HG03439 (cell line): ENCODE measurements around the gene PPA1.
"Not testable (repeated sequence)": the region's sequence is repeated elsewhere in the genome, so short reads cannot be mapped to it uniquely, and the experiment has no call there.

Source experiments
- ATAC-seq: cut with Tn5 transposase; IDR thresholded peaks from one replicate; pipeline ENCODE4 v1.9.1; 2021; ENCODE audit warnings: mild to moderate bottlenecking, moderate library complexity; ENCODE audit not compliant: unreplicated experiment

Gene PPA1

DNA sequence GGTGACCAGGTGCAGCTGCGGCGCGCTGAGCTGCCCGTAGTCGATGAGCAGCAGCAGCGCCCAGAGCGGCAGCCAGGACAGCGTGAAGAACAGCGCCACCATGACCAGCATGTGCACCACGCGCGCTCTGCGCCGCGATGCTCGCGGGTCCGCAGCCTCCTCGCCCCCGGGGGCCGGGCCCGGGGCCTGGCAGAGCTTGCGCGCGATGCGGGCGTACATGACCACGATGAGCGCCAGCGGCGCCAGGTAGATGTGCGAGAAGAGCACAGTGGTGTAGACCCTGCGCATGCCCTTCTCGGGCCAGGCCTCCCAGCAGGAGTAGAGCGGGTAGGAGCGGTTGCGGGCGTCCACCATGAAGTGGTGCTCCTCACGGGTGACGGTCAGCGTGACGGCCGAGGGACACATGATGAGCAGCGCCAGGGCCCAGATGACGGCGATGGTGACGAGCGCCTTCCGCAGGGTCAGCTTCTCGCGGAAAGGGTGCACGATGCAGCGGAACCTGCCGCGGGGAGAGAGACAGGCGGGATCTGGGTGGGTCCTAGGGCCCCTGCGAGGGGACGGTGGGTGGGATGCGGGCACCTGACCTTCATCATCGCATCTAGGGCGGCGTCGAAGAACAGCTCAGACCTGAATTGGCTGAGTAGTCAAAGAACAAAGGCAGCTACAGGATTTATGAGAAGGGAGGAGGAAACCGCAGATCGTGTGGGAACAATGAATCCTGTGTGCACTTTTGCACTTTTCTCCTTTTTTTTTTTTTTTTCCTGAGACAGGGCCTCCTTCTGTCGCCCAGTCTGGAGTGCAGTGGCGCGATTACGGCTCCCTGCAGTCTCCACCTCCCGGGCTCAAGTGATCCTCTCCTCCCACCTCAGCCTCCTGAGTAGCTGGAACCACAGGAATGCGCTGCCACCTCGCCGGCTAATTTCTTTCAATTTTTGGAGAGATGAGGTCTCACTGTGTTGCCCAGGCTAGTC is 22.4 kb upstream of the PPA1 start:
- no peak for ATAC-seq

DNA sequence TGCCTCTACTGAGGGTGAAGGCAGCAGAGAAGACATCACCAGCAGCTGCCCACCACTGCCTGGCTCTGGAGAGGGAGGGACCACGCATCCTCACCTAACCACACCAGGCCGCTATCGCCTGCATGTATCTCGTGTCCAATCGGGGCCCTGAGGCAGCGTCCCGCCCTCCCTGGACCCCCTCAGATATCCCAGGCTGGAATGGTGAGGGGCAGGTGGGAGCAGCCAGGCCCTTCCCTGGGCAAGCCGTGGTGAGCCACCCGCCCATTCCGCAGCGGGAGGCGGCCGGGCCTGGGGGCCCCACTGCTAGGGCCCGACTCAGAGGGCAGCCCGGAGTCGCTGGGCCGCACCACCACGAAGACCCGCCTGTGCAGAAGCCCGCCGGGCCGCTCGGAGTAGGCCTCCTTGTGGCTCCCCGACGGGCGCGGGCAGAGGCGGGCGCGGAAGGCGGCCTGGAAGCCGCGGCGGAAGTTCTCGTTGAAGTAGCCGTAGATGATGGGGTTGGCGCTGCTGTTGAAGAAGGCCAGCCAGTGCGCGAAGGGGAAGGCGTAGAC is 21.6 kb upstream of the PPA1 start:
- no peak for ATAC-seq

DNA sequence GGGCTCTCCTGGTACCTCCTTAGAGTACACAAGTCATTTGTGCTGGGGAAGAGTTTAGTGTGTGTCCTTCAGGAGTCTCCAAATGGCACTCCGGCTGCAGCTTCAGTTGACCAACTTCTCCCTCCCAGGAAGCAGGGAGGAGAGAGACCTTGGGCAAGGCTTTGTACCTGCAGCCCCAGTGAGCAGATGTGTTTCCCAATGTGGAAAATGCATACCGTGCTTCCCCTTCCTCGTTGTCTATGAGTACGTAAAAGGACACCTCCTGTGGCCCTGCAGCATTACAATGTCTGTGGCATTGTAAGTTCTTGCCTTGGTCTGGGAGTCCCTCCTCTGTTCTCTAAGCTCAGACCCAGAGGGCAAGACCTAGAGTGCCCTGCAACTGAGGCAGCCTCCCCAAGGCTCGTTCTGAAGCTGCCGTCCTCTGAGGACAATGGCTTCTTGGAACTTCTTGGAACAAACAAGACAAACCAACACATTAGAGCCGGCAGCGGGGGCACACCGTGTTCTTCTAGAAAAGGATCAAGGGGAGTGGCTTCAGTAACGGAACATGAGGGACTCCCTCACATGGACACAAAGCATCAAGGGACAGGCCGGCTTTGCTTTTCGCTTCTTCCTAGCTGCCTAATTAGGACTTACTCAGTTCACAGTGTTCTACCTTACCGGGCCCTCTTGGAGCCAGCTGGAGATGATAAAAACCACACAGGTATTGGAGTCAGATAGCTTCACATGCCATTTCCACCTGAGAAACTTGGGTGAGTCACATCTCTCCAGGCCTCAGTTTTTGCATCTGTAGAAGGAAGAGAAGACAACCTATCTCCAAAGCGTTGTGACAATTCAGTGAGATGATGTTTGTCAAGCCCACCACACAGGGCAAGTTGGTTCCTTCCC is 20.9 kb upstream of the PPA1 start:
- no peak for ATAC-seq

DNA sequence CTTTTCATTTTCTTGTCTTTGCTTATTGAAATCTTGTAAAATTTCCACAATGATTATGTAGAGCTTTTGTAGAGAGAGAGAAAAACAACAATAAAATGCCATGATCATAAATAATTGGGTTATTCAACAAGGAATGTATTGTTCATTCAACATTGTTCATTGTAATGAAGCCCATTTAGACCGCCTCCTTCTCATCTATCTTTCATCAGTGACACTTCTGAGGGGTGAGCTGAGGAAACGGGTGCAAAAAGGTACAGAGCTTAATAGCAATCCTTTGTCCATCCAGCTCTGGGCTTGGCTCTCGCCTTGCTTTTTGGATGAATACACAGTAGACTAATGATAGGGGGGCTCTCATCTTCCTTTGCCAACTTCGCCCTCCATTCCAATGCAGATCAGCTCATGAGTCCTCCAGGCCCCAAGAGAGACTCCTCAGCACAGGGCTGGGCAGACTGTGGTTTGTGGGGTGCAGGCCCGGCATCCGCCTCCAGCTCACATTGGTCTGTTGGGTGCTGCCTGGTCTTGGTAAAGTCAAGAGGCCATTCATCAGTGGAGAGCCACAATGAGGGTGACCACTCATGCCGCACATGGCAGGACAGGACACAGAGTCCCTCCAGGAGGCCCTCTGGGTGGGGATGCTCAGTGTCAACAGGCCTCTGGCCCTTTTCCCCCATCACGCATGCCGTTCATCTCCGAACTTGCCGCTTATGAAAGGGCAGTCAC is 17.9 kb upstream of the PPA1 start:
- ATAC-seq = no peak

DNA sequence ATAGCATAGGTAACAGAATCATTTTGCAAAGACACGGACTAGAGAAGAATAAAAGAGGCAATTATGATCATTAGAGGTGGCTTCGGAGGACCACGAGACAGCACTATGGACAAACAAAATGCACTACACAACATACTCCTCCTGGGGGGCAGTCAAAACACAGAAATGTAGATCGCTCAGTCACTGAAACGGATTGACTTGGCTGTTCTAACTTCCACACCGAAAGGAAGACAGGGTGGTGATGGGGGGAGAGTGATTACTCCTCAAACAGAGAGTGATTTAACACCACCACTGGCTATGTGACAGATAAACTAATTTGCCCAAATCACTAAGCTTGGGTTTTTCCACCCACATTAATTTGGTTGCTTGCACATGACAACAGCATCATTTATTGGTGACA is 14.1 kb upstream of the PPA1 start:
- ATAC-seq = no peak

DNA sequence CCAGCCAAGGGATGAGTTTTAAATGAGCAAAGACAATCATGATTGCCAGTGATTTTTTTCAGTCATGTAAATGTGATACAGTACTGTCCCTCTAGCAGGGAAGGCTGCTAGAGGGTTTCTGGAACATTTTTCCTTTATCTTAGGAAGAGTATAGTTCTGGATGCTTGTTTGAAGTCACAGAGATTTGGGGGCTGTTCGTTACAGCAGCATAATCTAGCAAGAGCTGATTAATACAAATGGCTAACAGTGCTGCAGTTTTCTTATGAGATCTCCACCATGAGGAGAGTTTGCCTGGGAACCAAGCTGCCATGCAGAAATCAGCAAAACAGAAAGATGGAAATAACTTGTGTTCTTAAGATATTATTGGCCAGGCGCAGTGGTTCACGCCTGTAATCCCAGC is 7.9 kb upstream of the PPA1 start:
- no peak for ATAC-seq

DNA sequence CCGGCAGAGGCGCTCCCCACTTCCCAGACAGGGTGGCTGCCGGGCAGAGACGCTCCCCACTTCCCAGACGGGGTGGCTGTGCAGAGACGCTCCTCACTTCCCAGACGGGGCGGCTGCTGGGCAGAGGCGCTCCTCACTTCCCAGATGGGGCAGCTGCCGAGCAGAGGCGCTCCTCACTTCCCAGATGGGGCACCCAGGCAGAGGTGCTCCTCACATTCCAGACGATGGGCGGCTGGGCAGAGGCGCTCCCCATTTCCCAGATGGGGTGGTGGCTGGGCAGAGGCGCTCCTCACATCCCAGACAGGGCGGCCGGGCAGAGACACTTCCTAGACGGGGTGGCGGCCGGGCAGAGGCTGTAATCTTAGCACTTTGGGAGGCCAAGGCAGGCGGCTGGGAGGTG is 6.8 kb upstream of the PPA1 start:
- not testable (repeated sequence) for ATAC-seq

DNA sequence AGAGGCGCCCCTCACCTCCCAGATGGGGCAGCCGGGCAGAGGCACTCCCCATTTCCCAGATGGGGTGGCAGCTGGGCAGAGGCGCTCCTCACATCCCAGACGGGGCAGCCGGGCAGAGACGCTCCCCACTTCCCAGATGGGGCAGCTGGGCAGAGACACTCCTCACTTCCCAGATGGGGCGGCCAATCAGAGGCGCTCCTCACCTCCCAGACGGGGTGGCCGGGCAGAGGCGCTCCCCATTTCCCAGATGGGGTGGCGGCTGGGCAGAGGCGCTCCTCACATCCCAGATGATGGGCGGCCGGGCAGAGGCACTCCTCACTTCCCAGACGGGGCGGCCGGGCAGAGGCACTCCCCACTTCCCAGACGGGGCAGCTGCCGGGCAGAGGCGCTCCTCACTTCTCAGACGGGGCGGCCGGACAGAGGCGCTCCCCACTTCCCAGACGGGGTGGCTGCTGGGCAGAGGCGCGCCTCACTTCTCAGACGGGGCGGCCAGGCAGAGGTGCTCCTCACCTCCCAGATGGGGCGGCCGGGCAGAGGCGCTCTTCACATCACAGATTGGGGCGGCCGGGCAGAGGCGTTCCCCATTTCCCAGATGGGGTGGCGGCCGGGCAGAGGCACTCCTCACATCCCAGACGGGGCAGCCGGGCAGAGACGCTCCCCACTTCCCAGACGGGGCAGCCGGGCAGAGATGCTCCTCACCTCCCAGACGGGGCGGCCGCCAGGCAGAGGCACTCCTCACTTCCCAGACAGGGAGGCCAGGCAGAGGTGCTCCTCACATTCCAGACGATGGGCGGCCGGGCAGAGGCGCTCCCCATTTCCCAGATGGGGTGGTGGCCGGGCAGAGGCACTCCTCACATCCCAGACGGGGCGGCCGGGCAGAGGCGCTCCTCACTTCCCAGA is 6.1 kb upstream of the PPA1 start:
- ATAC-seq = not testable (repeated sequence)

DNA sequence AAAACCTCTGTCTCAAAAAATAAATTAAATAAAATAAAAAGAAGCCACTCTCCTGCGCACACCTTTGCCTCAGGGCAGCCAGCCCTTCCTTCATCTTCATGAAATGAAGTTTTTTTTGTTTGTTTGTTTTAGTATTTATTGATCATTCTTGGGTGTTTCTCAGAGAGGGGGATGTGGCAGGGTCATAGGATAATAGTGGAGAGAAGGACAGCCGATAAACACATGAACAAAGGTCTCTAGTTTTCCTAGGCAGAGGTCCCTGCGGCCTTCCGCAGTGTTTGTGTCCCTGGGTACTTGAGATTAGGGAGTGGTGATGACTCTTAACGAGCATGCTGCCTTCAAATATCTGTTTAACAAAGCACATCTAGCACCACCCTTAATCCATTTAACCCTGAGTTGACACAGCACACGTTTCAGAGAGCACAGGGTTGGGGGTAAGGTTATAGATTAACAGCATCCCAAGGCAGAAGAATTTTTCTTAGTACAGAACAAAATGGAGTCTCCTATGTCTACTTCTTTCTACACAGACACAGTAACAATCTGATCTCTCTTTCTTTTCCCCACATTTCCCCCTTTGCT is 4.8 kb upstream of the PPA1 start:
- ATAC-seq = not testable (repeated sequence)

DNA sequence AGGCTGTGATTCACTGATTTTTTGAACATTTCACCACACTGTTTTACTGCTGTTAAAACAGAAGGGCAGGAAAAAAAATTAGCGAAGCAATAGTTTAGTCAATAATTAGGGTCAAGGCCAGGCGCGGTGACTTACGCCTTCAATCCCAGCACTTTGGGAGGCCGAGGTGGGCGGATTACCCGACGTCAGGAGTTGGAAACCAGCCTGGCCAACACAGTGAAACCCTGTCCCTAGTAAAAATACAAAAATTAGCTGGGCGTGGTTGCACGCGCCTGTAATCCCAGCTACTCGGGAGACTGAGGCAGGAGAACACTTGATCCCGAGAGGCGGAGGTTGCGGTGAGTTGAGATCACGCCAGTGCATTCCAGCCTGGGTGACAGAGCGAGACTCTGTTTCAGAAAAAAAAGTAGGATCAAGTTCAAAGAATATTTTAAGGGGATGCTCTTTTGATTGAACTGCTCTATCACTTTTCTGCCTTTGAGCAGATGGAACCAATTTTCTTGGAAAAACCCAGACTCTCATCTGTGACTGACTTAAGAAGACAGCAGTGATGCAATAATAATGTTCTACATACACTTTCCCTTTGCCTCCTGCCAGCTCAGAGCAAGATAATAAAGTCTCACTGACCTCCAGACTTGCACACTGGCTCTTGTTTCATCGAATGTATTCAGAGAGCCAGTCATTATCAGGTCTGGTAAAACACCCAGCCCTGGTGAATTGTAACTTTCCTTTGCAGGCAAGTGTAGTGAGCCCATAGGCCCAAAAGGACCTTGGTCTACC is 1.6 kb upstream of the PPA1 start:
- ATAC-seq = no peak

DNA sequence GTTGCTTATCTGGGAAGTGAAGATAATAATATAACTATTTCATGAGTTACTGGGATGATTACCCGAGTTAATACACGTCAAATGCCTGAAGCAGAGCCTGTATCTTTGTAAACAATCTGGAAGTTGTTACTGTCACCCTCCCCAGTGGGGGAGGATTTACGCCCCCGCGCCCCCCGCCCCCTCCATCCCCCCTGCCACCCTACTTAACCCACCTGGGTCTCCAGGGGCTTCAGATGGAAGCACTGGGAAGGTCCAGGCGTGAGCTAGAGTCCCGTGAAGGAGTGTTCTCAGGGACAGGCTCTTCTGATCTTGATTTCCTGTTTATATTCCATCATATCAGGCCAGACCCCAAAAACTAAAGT is 691 bp upstream of the PPA1 start:
- no peak for ATAC-seq

DNA sequence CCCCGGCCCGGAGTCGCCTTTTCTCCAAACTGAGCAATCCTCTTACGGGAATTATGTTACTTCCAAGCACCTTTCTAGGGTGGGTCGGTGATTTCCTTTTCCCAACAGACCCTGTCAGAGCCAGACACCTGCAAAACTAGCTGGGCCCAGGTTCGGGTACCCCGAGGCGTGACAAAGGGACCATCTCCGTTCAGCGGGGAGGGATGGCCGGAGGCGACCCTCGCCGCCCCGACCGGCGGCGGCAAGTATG is 445 bp downstream of the PPA1 start:
- no peak for ATAC-seq

DNA sequence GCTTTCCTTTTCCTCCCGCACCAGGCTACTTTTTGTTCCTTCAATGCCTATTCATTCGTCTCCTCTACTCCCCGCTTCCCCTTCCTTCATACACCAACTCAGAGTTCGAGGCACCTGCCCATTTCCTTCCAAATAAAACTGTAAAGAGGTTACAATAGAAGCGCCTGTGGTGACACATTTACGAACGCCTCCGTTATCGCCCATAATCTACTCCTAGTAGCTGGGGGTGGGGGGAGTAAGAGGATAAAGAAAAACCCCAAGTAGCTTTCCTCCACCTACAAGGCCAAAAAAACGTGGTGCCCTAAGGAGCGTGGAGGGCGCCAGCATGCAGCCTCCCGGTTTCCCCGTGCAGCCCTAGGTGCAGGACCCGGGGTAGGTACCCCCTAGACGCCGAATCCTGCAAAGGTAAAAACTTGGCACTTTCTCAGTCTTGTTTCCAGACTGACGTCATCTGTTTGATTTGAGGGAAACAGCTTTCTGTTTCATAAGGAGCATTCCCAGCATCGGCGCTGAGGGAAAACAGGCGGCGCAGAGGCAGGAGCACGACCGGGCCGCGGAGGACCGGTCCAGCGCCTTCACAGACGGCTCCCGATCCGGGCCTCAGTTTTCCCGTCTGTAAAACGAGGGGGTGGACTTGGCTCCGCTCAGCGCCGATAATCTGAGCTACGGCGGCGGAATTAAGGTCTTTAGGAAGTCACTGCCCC is 922 bp downstream of the PPA1 start:
- ATAC-seq = no peak

DNA sequence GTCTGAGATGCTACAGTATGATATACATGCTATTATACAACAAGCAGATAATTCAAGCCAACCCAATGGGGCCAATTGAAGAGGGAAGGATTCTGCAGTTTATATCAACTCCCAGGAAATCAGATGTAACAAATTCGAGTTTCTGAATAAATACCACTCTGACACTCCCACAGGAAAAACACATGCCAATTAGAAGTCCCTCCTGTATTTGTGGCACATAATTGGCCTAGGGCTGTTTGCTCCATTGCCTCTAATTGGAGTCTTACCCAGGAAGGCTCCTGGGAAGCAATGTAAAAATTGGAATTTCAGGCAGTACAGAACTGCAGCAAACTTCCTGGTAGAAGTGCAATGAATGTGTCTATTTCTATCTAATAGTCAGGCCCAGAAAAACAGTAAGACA is 4.7 kb downstream of the PPA1 start:
- ATAC-seq = no peak

DNA sequence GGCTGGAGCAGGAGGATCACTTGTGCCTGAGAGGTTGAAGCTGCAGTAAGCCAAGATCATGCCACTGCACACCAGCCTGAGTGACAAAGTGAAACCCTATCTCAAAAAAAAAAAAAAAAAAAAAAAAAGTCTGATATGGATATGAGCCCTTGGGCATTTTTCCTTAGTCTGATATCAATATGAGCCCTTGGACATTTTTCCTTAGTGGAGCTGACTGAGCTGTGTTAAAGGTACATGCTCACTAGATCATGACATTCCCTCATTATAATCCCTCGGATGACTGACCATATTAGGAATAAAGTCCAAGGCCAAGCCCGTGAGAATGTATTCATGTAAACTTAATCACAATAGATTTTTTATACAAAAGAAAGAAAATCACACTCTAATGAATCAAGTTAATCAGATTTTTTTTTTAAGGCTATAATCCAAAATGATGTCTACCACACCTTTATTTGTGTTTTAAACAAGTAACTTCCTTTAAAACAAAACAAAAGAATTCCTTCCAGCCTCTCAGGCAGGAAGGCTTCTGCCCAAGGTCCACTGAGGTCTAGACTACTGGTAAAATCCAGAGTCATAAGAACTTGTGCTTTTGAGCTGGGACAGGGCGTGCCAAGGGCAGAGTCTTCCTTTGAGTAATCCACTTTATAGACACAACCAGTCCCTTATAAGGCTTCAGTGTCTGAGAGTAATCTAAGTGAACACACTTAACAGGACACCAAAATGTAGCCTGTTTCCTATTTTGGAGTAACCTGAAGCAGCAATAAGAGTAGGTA is 5.5 kb downstream of the PPA1 start:
- no peak for ATAC-seq

DNA sequence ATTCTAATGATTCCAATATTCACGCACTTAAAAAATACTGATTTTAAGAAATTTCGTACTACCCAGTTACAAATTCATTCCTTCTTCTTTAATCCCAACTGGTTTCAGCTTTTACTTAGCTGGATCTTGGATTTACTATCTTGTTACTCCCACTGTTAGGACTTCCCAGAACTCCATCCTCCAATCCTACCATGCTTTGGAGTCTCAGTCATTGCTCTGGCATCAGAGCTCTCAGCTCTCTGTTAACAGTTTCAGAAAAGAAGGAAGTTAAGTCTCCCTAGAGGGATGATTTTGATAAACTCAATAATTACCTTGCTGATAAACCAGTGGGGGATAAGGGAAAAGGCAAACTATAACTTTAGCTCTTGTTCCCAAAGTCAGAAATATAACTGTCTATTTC is 9.5 kb downstream of the PPA1 start:
- no peak for ATAC-seq

DNA sequence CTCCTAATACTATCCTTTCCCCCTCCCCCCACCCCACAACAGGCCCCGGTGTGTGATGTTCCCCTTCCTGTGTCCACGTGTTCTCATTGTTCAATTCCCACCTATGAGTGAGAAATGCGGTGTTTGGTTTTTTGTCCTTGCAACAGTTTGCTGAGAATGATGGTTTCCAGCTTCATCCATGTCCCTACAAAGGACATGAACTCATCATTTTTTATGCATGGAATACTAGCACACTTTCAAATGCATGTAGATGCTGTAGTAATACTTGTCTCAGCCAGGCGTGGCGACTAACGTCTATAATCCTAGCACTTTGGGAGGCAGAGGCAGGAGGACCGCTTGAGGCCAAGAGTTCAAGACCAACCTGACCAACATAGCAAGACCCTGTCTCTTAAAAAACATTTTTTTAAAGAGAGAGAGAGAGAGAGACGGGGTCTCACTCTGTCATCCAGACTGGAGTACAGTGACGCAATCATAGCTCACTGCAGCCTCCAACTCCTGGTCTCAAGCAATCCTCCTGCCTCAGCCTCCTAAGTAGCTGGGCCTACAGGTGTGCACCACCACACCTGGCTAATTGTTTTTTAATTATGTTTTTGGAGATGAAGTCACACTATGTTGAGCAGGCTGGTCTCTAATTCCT is 10.3 kb downstream of the PPA1 start:
- ATAC-seq = not testable (repeated sequence)
